Measurements from ENCODE around the gene NPC1.

GRCh38 chr18:23541349-23542093, 44.8 kb downstream of the NPC1 start:
- TF ChIP-seq CTCF (IDR thresholded peaks at IDR 0.05), result no peak
- TF ChIP-seq POLR2A (IDR thresholded peaks at IDR 0.05), result no peak

Measured in body of pancreas (tissue), 4 donors.